Activated B cell treated with CpG ODN at 0.5 μM for 24 hours (primary cell): Measurements from ENCODE around the gene EDIL3. TPM values are rescaled to one million over a fixed set of nuclear protein-coding genes. Genes with fewer than 3 reads are reported as not detected.

Source experiments
- ATAC-seq: fragments of 200-7000 bp; cut with Tn5 transposase; one replicate; pipeline ENCODE4 v1.10.0; 2021; ENCODE audit warnings: low read depth, mild to moderate bottlenecking, moderate library complexity
- CTCF ChIA-PET: fragments of 350-600 bp; sonication (Branson Sonifier 250); formaldehyde crosslinking; loops from one replicate; lab custom pipeline; 2021; ENCODE audit warnings: antibody characterized with exemption; lab: Charles Lee
- POLR2A ChIA-PET: fragments of 350-600 bp; sonication (Branson Sonifier 250); formaldehyde crosslinking; loops from one replicate; lab custom pipeline; 2021; ENCODE audit warnings: antibody characterized with exemption; lab: Charles Lee
- DNase-seq: peaks from one replicate; pipeline ENCODE4 v3.0.0; 2022
- H3K27ac Mint-ChIP-seq: one replicate; pipeline ENCODE4 v1.8.0; 2020; ENCODE audit warnings: mixed read lengths
- H3K27me3 Mint-ChIP-seq: one replicate; pipeline ENCODE4 v1.8.0; 2021; ENCODE audit warnings: mixed read lengths
- H3K36me3 Mint-ChIP-seq: one replicate; pipeline ENCODE4 v1.8.0; 2021; ENCODE audit warnings: low read depth, mixed read lengths
- H3K4me1 Mint-ChIP-seq: one replicate; pipeline ENCODE4 v1.8.0; 2021; ENCODE audit warnings: mixed read lengths
- H3K4me3 Mint-ChIP-seq: one replicate; pipeline ENCODE4 v1.8.0; 2020; ENCODE audit warnings: mild to moderate bottlenecking, mixed read lengths
- H3K9me3 Mint-ChIP-seq: one replicate; pipeline ENCODE4 v1.8.0; 2020; ENCODE audit warnings: mixed read lengths
- CTCF ChIP-seq: fragments of 200-600 bp; IDR thresholded peaks from one replicate; pipeline ENCODE4 v1.8.0; 2022; ENCODE audit warnings: antibody characterized with exemption, mild to moderate bottlenecking
- intact Hi-C: fragments of 100-400 bp; cut with micrococcal nuclease; formaldehyde crosslinking; loops from one replicate; pipeline ENCODE4 v1.15.1; 2024
- total RNA-seq: library from RNA; stranded (reverse); gene quantifications from 2 replicates; pipeline ENCODE4 v1.2.3, GENCODE V29; 2022

The EDIL3 gene
- total RNA-seq, 1 donor from 2014 or later = not detected

DNA sequence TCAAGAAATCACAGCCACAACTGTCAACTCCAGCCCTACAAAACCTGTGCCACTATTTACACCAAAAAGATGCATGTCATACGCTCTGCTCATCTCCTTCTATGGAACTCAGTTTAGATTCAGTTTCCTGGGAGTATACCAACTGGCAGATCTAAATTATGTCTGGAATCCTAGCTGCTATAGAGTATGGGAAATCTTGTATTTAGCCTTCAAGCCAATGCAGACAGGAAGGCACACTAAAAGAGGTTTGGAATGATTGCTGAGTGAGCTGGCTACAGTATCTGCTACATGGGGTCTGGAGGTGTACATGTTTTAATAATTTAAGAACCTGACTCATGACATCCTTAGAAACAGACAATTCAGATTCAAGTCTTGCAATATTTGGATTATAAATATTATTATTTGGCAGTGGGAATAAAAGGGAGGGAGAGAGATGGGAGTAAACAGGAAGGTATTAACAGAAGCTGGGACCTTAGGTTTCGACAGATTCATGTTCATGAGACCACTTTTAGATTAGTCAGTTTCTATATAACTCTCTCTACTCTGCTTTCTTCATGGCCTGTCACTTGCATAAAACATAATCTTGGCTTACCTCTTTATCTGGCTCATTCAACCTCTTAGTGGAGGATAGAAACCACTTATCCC is 485.2 kb downstream of the EDIL3 start:
- H3K4me1 Mint-ChIP-seq = no peaks in the 10 kb centered on the region
- ChIA-PET CTCF (no interaction called here), POLR2A (no interaction called here)
- no peaks in the 10 kb centered on the region for H3K9me3 Mint-ChIP-seq
- intact Hi-C loops = no loop called here
- no peaks in the 10 kb centered on the region for H3K36me3 Mint-ChIP-seq
- TF ChIP-seq CTCF = no peak
- no peaks in the 10 kb centered on the region for H3K27me3 Mint-ChIP-seq
- ATAC-seq = no peak
- DNase-seq = no peak
- H3K27ac Mint-ChIP-seq = no peak overlapping the region
- no peak overlapping the region for H3K4me3 Mint-ChIP-seq

- DNase-seq (no peak), ATAC-seq (no peak)
- Mint-ChIP-seq H3K27ac (no peak overlapping the region), H3K27me3 (no peaks in the 10 kb centered on the region), H3K4me3 (no peak overlapping the region), H3K4me1 (no peaks in the 10 kb centered on the region), H3K36me3 (no peaks in the 10 kb centered on the region), H3K9me3 (no peaks in the 10 kb centered on the region)
- CTCF ChIA-PET = no interaction called here
- intact Hi-C loops = no loop called here
- POLR2A ChIA-PET = no interaction called here
- no peak for TF ChIP-seq CTCF
Observed at GRCh38 chr5:83895860-83896259, 488.8 kb downstream of the EDIL3 start.

DNA sequence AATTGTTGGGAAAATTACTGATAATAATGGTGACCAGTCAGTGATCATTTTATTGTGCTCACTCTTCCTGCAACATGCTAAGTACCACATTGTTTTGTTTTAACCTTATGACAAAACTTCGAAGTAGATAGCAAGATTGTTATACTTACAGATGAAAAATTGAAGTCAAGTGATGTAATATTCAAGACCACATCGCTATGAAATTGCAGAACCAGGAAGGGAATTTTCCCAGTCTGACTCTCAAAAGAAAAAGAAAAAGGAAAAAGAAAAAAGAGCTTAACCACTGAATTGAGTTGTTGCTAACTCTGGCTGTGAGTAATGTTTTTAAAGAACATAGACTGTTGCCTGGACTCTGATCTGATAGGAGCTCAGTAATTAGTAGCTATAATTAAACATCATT is 493.4 kb downstream of the EDIL3 start:
- ATAC-seq = no peak
- no peak for TF ChIP-seq CTCF
- CTCF ChIA-PET = no interaction called here
- Mint-ChIP-seq H3K36me3 (no peaks in the 10 kb centered on the region), H3K27ac (no peak overlapping the region), H3K4me1 (no peaks in the 10 kb centered on the region), H3K4me3 (no peak overlapping the region), H3K27me3 (no peaks in the 10 kb centered on the region), H3K9me3 (no peaks in the 10 kb centered on the region)
- POLR2A ChIA-PET = no interaction called here
- intact Hi-C loops = no loop called here
- no peak for DNase-seq
